Liver (tissue), 9 donors: ENCODE results near the gene HS6ST3. TPM values are rescaled to one million over a fixed set of nuclear protein-coding genes. Genes with fewer than 3 reads are reported as not detected.
"Not testable (repeated sequence)": the region's sequence is repeated elsewhere in the genome, so short reads cannot be mapped to it uniquely, and the experiment has no call there.

Experiments used
- DNase-seq: peaks from one replicate; pipeline ENCODE4 v3.0.0-alpha.2; 2017; ENCODE audit warnings: low spot score
- H3K27ac ChIP-seq, 2 donors: one replicate each; pipeline ENCODE4 v1.7.0; 2013; ENCODE audit warnings: inconsistent platforms in 2 of 2, low read length in 2 of 2, control low read depth in 1 of 2, low read depth in 1 of 2, mild to moderate bottlenecking in 1 of 2
- H3K27me3 ChIP-seq, 4 donors: one replicate each; pipeline versions ENCODE4 v1.6.1 to v1.7.0; 2013; ENCODE audit warnings: low read length in 3 of 4, inconsistent platforms in 1 of 4, mild to moderate bottlenecking in 1 of 4, moderate library complexity in 1 of 4; ENCODE audit not compliant: control insufficient read depth in 4 of 4, insufficient read depth in 4 of 4
- H3K36me3 ChIP-seq, 4 donors: one replicate each; pipeline versions ENCODE4 v1.6.1 to v1.7.0; 2013; ENCODE audit warnings: low read length in 3 of 4, mild to moderate bottlenecking in 3 of 4, low read depth in 1 of 4, moderate library complexity in 1 of 4; ENCODE audit not compliant: control insufficient read depth in 4 of 4, insufficient read depth in 3 of 4
- H3K4me1 ChIP-seq, 4 donors: one replicate each; pipeline versions ENCODE4 v1.6.1 to v1.7.0; 2013; ENCODE audit warnings: low read length in 3 of 4, mild to moderate bottlenecking in 3 of 4, moderate library complexity in 1 of 4; ENCODE audit not compliant: control insufficient read depth in 4 of 4, insufficient read depth in 4 of 4
- H3K4me3 ChIP-seq, 3 donors: one replicate each; pipeline versions ENCODE4 v1.6.1 to v1.7.0; 2013; ENCODE audit warnings: low read length in 3 of 3, control low read depth in 1 of 3, low read depth in 1 of 3, mild to moderate bottlenecking in 1 of 3
- H3K9ac ChIP-seq, 2 donors: one replicate each; pipeline ENCODE4 v1.7.0; 2013; ENCODE audit warnings: low read length in 2 of 2, mild to moderate bottlenecking in 2 of 2, moderate library complexity in 2 of 2, control low read depth in 1 of 2, low read depth in 1 of 2
- H3K9me3 ChIP-seq, 4 donors: one replicate each; pipeline versions ENCODE4 v1.6.1 to v1.7.0; 2013; ENCODE audit warnings: low read length in 3 of 4; ENCODE audit not compliant: control insufficient read depth in 4 of 4
- ATF3 ChIP-seq: IDR thresholded peaks from 2 replicates; pipeline ENCODE4 v1.6.1; 2016; ENCODE audit warnings: antibody characterized with exemption
- CTCF ChIP-seq: fragments of 150-350 bp; IDR thresholded peaks from 2 replicates; pipeline ENCODE4 v1.5.1; 2017; ENCODE audit warnings: improper control_type of control experiment, low read depth, low read length; ENCODE audit not compliant: missing input control
- EGR1 ChIP-seq, 2 donors: IDR thresholded peaks; 2 replicates each; pipeline ENCODE4 v1.6.1; 2016 to 2018; ENCODE audit warnings: antibody characterized with exemption in 2 of 2, low read depth in 2 of 2
- FOXA1 ChIP-seq: IDR thresholded peaks from 2 replicates; pipeline ENCODE4 v1.6.1; 2016; ENCODE audit warnings: antibody characterized with exemption
- FOXA2 ChIP-seq: IDR thresholded peaks from 2 replicates; pipeline ENCODE4 v1.6.1; 2016; ENCODE audit warnings: antibody characterized with exemption
- GABPA ChIP-seq, 2 donors: IDR thresholded peaks in 1 of 2; conservative IDR thresholded peaks in 1 of 2; 2 replicates each; pipeline ENCODE4 v1.6.1; 2016; ENCODE audit warnings: antibody characterized with exemption in 2 of 2, mild to moderate bottlenecking in 1 of 2, moderate library complexity in 1 of 2
- HNF4A ChIP-seq, 2 donors: conservative IDR thresholded peaks; 2 replicates each; pipeline ENCODE4 v1.6.1; 2016; ENCODE audit warnings: antibody characterized with exemption in 2 of 2, mild to moderate bottlenecking in 2 of 2
- HNF4G ChIP-seq: IDR thresholded peaks from 2 replicates; pipeline ENCODE4 v1.6.1; 2016; ENCODE audit warnings: antibody characterized with exemption
- JUND ChIP-seq, 2 donors: IDR thresholded peaks; 2 replicates each; pipeline ENCODE4 v1.6.1; 2016; ENCODE audit warnings: antibody characterized with exemption in 2 of 2
- MAX ChIP-seq: IDR thresholded peaks from 2 replicates; pipeline ENCODE4 v1.6.1; 2016; ENCODE audit warnings: antibody characterized with exemption
- NR2F2 ChIP-seq: IDR thresholded peaks from 2 replicates; pipeline ENCODE4 v1.6.1; 2016; ENCODE audit warnings: antibody characterized with exemption
- RAD21 ChIP-seq, 2 donors: IDR thresholded peaks; 2 replicates each; pipeline ENCODE4 v1.6.1; 2016; ENCODE audit warnings: antibody characterized with exemption in 2 of 2, mild to moderate bottlenecking in 2 of 2
- REST ChIP-seq: IDR thresholded peaks from 2 replicates; pipeline ENCODE4 v1.6.1; 2016; ENCODE audit warnings: antibody characterized with exemption, mild to moderate bottlenecking
- RXRA ChIP-seq, 2 donors: IDR thresholded peaks; 2 replicates each; pipeline ENCODE4 v1.6.1; 2017 to 2018; ENCODE audit warnings: antibody characterized with exemption in 2 of 2, mild to moderate bottlenecking in 1 of 2
- SP1 ChIP-seq: IDR thresholded peaks from 2 replicates; pipeline ENCODE4 v1.6.1; 2018; ENCODE audit warnings: antibody characterized with exemption, mild to moderate bottlenecking
- TAF1 ChIP-seq: conservative IDR thresholded peaks from 2 replicates; pipeline ENCODE4 v1.6.1; 2016; ENCODE audit warnings: antibody characterized with exemption, mild to moderate bottlenecking
- YY1 ChIP-seq: IDR thresholded peaks from 2 replicates; pipeline ENCODE4 v1.6.1; 2016; ENCODE audit warnings: antibody characterized with exemption, mild to moderate bottlenecking
- ZBTB33 ChIP-seq: IDR thresholded peaks from 2 replicates; pipeline ENCODE4 v1.6.1; 2016; ENCODE audit warnings: antibody characterized with exemption
- WGBS: extraction: QIAGEN DNeasy Blood & Tissue Kit; methylation state at CpG from one replicate; pipeline ENCODE4 v1.1.7; 2013; 5-methylcytosine and 5-hydroxymethylcytosine counted together
- polyA plus RNA-seq, 2 donors: library from polyadenylated mRNA; stranded (reverse) in 1 of 2; unstranded in 1 of 2; fragments of 200-250 nt in 1 of 2; fragments of >200 nt in 1 of 2; fragmentation: Nextera tagmentation in 1 of 2; extraction: Ambion mirVana in 1 of 2; gene quantifications; one replicate each; pipeline versions ENCODE4 v1.2.1 to v1.2.3, GENCODE V29; 2013 to 2015
- total RNA-seq, 2 donors: library from RNA; depleted of rRNA; stranded (reverse); fragments of >200 nt; gene quantifications; one replicate each; pipeline ENCODE4 v1.2.3, GENCODE V29; 2014
- donor health status: healthy.
- donor health status: healthy.
- donor health status: healthy.
- donor health status: healthy.
- donor health status: healthy.

Gene HS6ST3
- total and polyA plus RNA-seq, 4 donors, result under 0.01 TPM; not detected in 3

- not testable (repeated sequence) for H3K27ac ChIP-seq, H3K4me3 ChIP-seq, H3K27me3 ChIP-seq, H3K9me3 ChIP-seq, H3K4me1 ChIP-seq, H3K36me3 ChIP-seq, H3K9ac ChIP-seq, DNase-seq
- 94% methylated on average over 3 of the region's 3 CpGs for WGBS
These were observed 38.0 kb upstream of the HS6ST3 start for GRCh38 chr13:96051946-96052345.

- Histone ChIP-seq H3K9me3 (no peaks in the 10 kb centered on the region), H3K9ac (peak overlapping the region; percentile 24 to 64), H3K27ac (peak overlapping the region; percentile 44 to 76), H3K36me3 (no peaks in the 10 kb centered on the region), H3K4me1 (peaks cover 0 to 6% (median under 1%) of the 10 kb centered on the region in 4 donors), H3K4me3 (peak overlapping the region; percentile 81 to 97 (median 91)), H3K27me3 (no peaks in the 10 kb centered on the region)
- 1% methylated on average over 12 of the region's 12 CpGs for WGBS
- TF ChIP-seq HNF4G, result no peak
- peak; percentile 27 for TF ChIP-seq ATF3
- peak in 1 of 2 donors; percentile 59 for TF ChIP-seq JUND (IDR thresholded peaks at IDR 0.05)
- no peak for DNase-seq
These were observed 37.3 kb upstream of the HS6ST3 start for GRCh38 chr13:96052656-96053002.

- Histone ChIP-seq H3K27ac (peak within 1 kb of the TSS; percentile 76 to 82), H3K4me1 (peaks cover 0 to 6% (median under 1%) of the 10 kb centered on the region in 4 donors), H3K27me3 (no peaks in the 10 kb centered on the region), H3K4me3 (peak within 1 kb of the TSS; percentile 81 to 97 (median 91)), H3K9me3 (no peaks in the 10 kb centered on the region), H3K9ac (peak within 1 kb of the TSS; percentile 64 to 84), H3K36me3 (no peaks in the 10 kb centered on the region)
- TF ChIP-seq FOXA1 (no peak), MAX (no peak), GABPA (IDR thresholded peaks at IDR 0.05 in 1 of 2, conservative IDR thresholded peaks at IDR 0.05 in 1 of 2) (peak; percentile 50 to 88), SP1 (peak; percentile 81), REST (peak; percentile 79), TAF1 (no peak), ZBTB33 (peak; percentile 20), FOXA2 (no peak), HNF4A (conservative IDR thresholded peaks at IDR 0.05) (peak; percentile 96 to 97), RAD21 (IDR thresholded peaks at IDR 0.05) (no peak), RXRA (IDR thresholded peaks at IDR 0.05) (peak; percentile 41 to 42), NR2F2 (no peak), CTCF (no peak), YY1 (peak; percentile 50), JUND (IDR thresholded peaks at IDR 0.05) (no peak), EGR1 (IDR thresholded peaks at IDR 0.05; ENCODE audit: low read depth in 2 of 2) (no peak), ATF3 (no peak), HNF4G (peak; percentile 86)
- WGBS, result 2% methylated on average over 77 of the region's 77 CpGs
- DNase-seq, result peak; percentile 90
These were observed 36.8 kb upstream of the HS6ST3 start, which contains the start of gene UGGT2 for GRCh38 chr13:96053003-96053703. TSS of gene UGGT2 (minus strand) at chr13:96053401. CDS start at chr13:96053312, 89 bp downstream.
